ENCODE results near the gene KLHL29. TPM values are rescaled to one million over a fixed set of nuclear protein-coding genes. Genes with fewer than 3 reads are reported as not detected.

Gene KLHL29
- total RNA-seq, 2 experiments from 2014 or later = 2.9 to 3.5 TPM

GRCh38 chr2:23669413-23670244 lies 284.6 kb downstream of the KLHL29 start:
- ChIA-PET CTCF (no interaction called here), POLR2A (no interaction called here)
- no peaks in the 10 kb centered on the region for H3K36me3 Mint-ChIP-seq (ENCODE audit: low read depth)
- H3K27me3 Mint-ChIP-seq = no peaks in the 10 kb centered on the region
- H3K4me3 Mint-ChIP-seq = no peak overlapping the region
- H3K9me3 Mint-ChIP-seq = no peaks in the 10 kb centered on the region
- H3K27ac Mint-ChIP-seq = no peak overlapping the region
- H3K4me1 Mint-ChIP-seq = no peaks in the 10 kb centered on the region
- DNase-seq = no peak

DNA sequence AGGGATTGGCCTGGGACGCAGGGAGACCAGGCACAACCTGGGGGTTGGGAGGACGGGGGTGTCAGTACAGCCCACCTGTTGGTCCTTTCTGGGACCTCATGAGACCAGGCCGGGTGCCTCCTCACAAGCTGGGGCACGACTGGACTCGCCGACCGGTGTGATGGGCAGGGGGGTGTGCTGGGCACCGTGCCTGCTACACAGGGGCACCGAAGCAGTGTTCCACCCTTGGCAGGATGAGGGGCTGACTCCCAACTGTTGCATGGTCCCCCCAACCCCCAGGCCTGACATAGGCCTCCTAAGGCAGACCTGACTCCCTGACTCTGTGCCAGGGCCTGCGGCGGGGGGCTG lies 285.2 kb downstream of the KLHL29 start:
- Mint-ChIP-seq H3K36me3 (ENCODE audit: low read depth) (no peaks in the 10 kb centered on the region), H3K4me3 (no peak overlapping the region), H3K27me3 (no peaks in the 10 kb centered on the region), H3K4me1 (no peaks in the 10 kb centered on the region), H3K9me3 (no peaks in the 10 kb centered on the region), H3K27ac (no peak overlapping the region)
- ChIA-PET POLR2A (no interaction called here), CTCF (no interaction called here)
- DNase-seq = no peak

DNA sequence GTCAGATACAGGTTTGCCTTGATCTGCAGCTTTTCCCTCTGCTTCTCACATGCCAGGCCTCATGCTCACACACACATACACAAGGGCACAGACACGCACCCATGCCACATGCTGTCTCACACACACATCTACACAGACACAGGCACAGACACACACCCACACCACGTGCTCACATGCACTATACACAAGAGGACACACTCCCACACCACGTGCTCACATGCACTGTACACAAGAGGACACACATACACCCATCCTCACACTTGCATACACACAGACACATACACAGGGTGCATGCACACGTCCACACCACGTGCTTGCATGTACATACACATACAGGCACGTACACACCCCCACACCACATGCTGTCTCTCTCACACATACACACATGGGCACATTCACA lies 288.1 kb downstream of the KLHL29 start:
- Mint-ChIP-seq H3K36me3 (ENCODE audit: low read depth) (no peaks in the 10 kb centered on the region), H3K27ac (no peak overlapping the region), H3K4me1 (no peaks in the 10 kb centered on the region), H3K4me3 (no peak overlapping the region), H3K27me3 (no peaks in the 10 kb centered on the region), H3K9me3 (peaks cover 3% of the 10 kb centered on the region)
- CTCF ChIA-PET = interaction anchor here (1.1 kb wide), 1 partner anchor 411 kb away, joined by 3 read pairs; the partner anchor contains the start of gene TP53I3
- DNase-seq = no peak
- POLR2A ChIA-PET = no interaction called here

DNA sequence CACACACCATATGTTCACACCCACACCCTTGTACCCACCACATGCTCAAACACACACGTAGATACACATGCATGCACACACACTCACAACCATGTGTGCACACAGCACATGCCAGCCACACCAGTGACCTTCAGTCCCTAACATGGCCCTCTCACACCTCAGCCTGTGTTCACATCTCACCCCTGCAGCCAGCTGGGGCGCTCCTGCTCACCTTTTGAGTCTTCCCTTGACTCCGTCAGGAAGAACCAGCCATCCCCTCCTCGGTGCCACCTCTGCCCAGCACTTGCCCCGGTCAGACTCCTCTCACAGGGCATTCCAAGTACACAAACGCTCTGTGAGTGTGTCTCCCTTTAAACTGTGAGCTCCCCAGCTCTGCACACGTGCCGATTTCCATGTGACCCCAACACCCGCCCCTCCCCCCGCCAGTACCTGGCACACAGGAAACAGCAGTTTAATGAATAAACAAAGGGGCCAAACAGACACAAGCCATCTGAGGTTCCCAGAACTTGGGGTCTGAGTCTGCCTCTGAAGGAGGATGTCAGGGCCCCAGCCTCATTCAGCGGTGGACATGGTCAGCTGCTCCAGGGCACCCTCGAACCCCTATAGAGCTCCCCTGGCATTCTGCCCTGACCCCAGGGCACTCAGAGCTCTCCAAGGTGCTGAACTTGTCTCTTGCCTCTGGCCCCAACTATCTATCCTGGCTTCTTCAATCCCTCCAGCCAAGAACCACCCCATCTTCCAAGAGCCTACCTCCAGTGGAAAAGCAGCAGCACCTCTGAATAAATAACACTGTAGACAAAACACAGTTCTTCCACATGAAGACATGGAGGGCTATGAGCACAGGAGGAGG lies 289.1 kb downstream of the KLHL29 start:
- Mint-ChIP-seq H3K4me1 (no peaks in the 10 kb centered on the region), H3K9me3 (peaks cover 5% of the 10 kb centered on the region), H3K27me3 (no peaks in the 10 kb centered on the region), H3K36me3 (ENCODE audit: low read depth) (no peaks in the 10 kb centered on the region), H3K4me3 (no peak overlapping the region), H3K27ac (no peak overlapping the region)
- ChIA-PET POLR2A (no interaction called here), CTCF (interaction anchor here (0.6 kb wide), 1 partner anchor 726 kb away, joined by 3 read pairs; no protein-coding TSS in a partner anchor)
- peak; percentile 39 for DNase-seq

GRCh38 chr2:23675506-23675905 lies 290.5 kb downstream of the KLHL29 start:
- H3K36me3 Mint-ChIP-seq (ENCODE audit: low read depth) = no peaks in the 10 kb centered on the region
- ChIA-PET POLR2A (no interaction called here), CTCF (no interaction called here)
- DNase-seq = no peak
- H3K4me1 Mint-ChIP-seq = no peaks in the 10 kb centered on the region
- H3K27ac Mint-ChIP-seq = no peak overlapping the region
- peaks cover 11% of the 10 kb centered on the region for H3K9me3 Mint-ChIP-seq
- no peaks in the 10 kb centered on the region for H3K27me3 Mint-ChIP-seq
- no peak overlapping the region for H3K4me3 Mint-ChIP-seq

DNA sequence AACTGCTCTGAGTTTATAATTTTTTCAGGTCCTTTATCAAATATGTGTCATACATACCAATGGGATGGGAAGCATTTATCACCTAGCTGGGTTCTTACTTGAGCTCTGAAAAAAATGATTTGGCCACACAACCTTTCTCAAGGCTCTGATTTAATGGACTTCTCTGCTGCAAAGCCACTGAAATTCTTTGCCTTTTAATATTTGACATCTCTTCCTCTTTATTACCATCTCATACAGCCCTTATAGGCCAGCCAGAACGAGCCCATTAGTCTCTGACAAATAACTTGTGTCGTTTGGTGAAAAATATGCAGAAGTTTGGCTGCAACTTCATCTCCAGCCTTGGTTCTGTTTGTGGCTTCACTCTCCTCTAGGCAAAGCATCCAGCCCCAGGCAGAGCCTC lies 292.9 kb downstream of the KLHL29 start:
- Mint-ChIP-seq H3K4me1 (peaks cover 1% of the 10 kb centered on the region), H3K36me3 (ENCODE audit: low read depth) (no peaks in the 10 kb centered on the region), H3K27ac (no peak overlapping the region), H3K27me3 (no peaks in the 10 kb centered on the region), H3K9me3 (peaks cover 11% of the 10 kb centered on the region), H3K4me3 (no peak overlapping the region)
- DNase-seq = no peak
- ChIA-PET POLR2A (no interaction called here), CTCF (no interaction called here)

GRCh38 chr2:23679044-23679443 lies 294.1 kb downstream of the KLHL29 start:
- ChIA-PET POLR2A (no interaction called here), CTCF (no interaction called here)
- Mint-ChIP-seq H3K36me3 (ENCODE audit: low read depth) (no peaks in the 10 kb centered on the region), H3K27ac (no peak overlapping the region), H3K4me1 (peaks cover 1% of the 10 kb centered on the region), H3K4me3 (no peak overlapping the region), H3K9me3 (peaks cover 11% of the 10 kb centered on the region), H3K27me3 (no peaks in the 10 kb centered on the region)
- DNase-seq = no peak

DNA sequence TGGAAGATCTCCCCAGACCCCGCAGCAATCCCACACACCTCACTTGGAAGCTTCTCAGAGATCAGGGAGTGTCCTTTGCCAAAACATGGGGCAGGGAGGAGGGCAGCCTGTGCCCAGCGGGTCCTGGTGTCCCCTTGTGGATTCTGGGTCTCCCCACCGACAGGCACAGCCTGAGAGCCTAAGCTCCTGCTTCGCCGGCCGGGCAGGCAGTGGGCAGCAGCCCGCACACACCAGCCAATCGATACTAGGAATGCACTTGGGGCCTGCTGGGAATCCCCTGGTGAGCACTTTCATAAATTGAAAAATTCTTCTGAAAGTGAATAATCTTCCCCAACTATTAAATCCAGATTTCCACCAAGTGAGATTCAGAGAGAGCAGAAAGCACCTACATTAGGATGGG lies 296.0 kb downstream of the KLHL29 start:
- H3K4me3 Mint-ChIP-seq = no peak overlapping the region
- peaks cover 1% of the 10 kb centered on the region for H3K4me1 Mint-ChIP-seq
- CTCF ChIA-PET = no interaction called here
- no peak for DNase-seq
- no peaks in the 10 kb centered on the region for H3K27me3 Mint-ChIP-seq
- H3K27ac Mint-ChIP-seq = no peak overlapping the region
- peaks cover 11% of the 10 kb centered on the region for H3K9me3 Mint-ChIP-seq
- POLR2A ChIA-PET = no interaction called here
- no peaks in the 10 kb centered on the region for H3K36me3 Mint-ChIP-seq (ENCODE audit: low read depth)

GRCh38 chr2:23681356-23682140 lies 296.6 kb downstream of the KLHL29 start:
- no peaks in the 10 kb centered on the region for H3K36me3 Mint-ChIP-seq (ENCODE audit: low read depth)
- DNase-seq = no peak
- POLR2A ChIA-PET = no interaction called here
- no peak overlapping the region for H3K27ac Mint-ChIP-seq
- H3K4me3 Mint-ChIP-seq = no peak overlapping the region
- H3K4me1 Mint-ChIP-seq = peaks cover 1% of the 10 kb centered on the region
- H3K9me3 Mint-ChIP-seq = peaks cover 11% of the 10 kb centered on the region
- CTCF ChIA-PET = no interaction called here
- H3K27me3 Mint-ChIP-seq = no peaks in the 10 kb centered on the region

DNA sequence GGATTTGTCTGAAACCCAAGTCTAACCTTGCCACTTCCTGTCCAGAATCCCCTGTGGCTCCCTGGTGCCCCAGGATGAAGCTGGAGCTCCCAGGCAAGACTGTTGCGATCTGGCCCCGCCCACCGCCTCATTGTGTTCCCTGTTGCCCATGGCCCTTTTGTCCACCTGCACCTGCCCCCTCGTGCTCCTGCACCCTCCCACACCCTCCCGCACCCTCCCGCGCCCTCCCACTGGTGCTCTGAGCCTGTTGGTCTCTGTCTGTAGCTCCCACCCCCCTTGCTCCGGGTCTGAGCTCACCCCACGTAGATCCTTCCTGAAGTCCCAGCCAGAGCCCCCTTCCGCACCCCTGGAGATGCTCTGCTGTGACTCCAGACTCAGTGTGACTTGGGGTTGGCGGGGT lies 297.5 kb downstream of the KLHL29 start:
- Mint-ChIP-seq H3K27me3 (no peaks in the 10 kb centered on the region), H3K27ac (no peak overlapping the region), H3K4me1 (peaks cover 1% of the 10 kb centered on the region), H3K9me3 (peaks cover 11% of the 10 kb centered on the region), H3K36me3 (ENCODE audit: low read depth) (no peaks in the 10 kb centered on the region), H3K4me3 (no peak overlapping the region)
- POLR2A ChIA-PET = no interaction called here
- DNase-seq = no peak
- CTCF ChIA-PET = no interaction called here

DNA sequence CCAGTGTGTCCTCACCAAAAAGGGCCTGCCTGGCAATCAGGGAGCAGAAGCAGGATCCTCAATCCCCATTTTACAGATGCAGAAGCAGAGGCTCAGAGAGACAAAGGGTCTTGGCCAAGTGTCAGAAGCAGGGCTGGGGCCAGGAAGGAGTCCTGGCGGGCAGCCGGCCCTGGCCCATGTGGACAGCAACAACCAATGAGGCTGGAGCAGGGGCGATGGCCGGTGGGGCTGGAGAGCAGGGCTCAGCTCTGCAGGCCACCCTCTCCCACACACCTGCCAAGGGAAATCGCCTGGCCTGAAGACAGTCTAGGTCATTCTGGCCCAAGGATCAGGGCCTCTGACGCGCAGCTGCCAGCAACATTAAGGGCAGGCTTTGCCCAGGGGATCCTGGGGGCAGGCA lies 298.0 kb downstream of the KLHL29 start:
- no peak overlapping the region for H3K27ac Mint-ChIP-seq
- CTCF ChIA-PET = no interaction called here
- peaks cover 8% of the 10 kb centered on the region for H3K9me3 Mint-ChIP-seq
- no peak overlapping the region for H3K4me3 Mint-ChIP-seq
- no peaks in the 10 kb centered on the region for H3K36me3 Mint-ChIP-seq (ENCODE audit: low read depth)
- POLR2A ChIA-PET = no interaction called here
- no peak for DNase-seq
- peaks cover 1% of the 10 kb centered on the region for H3K4me1 Mint-ChIP-seq
- no peaks in the 10 kb centered on the region for H3K27me3 Mint-ChIP-seq

GRCh38 chr2:23684395-23685176 lies 299.6 kb downstream of the KLHL29 start:
- H3K36me3 Mint-ChIP-seq (ENCODE audit: low read depth) = no peaks in the 10 kb centered on the region
- ChIA-PET POLR2A (no interaction called here), CTCF (no interaction called here)
- H3K27me3 Mint-ChIP-seq = no peaks in the 10 kb centered on the region
- no peak for DNase-seq
- H3K9me3 Mint-ChIP-seq = peaks cover under 1% of the 10 kb centered on the region
- peak overlapping the region; percentile 36 for H3K27ac Mint-ChIP-seq
- H3K4me3 Mint-ChIP-seq = no peak overlapping the region
- peaks cover 1% of the 10 kb centered on the region for H3K4me1 Mint-ChIP-seq
